Colonic mucosa (tissue), 4 donors: Measurements from ENCODE around the gene PLEKHA6. TPM values are rescaled to one million over a fixed set of nuclear protein-coding genes. Genes with fewer than 3 reads are reported as not detected.
"Not testable (repeated sequence)": the region's sequence is repeated elsewhere in the genome, so short reads cannot be mapped to it uniquely, and the experiment has no call there.

Experiments used
- DNase-seq: peaks from one replicate; pipeline ENCODE4 v3.0.0-alpha.2; 2020
- H3K27ac ChIP-seq: fragments of 200-600 bp; one replicate; pipeline ENCODE4 v1.8.0; 2021
- H3K27me3 ChIP-seq: fragments of 200-600 bp; one replicate; pipeline ENCODE4 v1.8.0; 2021
- H3K36me3 ChIP-seq: fragments of 200-600 bp; one replicate; pipeline ENCODE4 v1.8.0; 2021
- H3K4me1 ChIP-seq: fragments of 200-600 bp; one replicate; pipeline ENCODE4 v1.8.0; 2021; ENCODE audit warnings: mild to moderate bottlenecking
- H3K4me3 ChIP-seq: fragments of 200-600 bp; one replicate; pipeline ENCODE4 v1.8.0; 2021
- H3K9ac ChIP-seq, 2 donors: one replicate each; pipeline ENCODE4 v1.7.0; 2013; ENCODE audit warnings: control low read depth in 2 of 2, low read depth in 2 of 2, low read length in 2 of 2
- H3K9me3 ChIP-seq: fragments of 200-600 bp; one replicate; pipeline ENCODE4 v1.8.0; 2021
- CTCF ChIP-seq: fragments of 200-600 bp; IDR thresholded peaks from one replicate; pipeline ENCODE4 v1.8.0; 2022; ENCODE audit warnings: antibody characterized with exemption, mild to moderate bottlenecking
- intact Hi-C: fragments of 100-400 bp; cut with DNase I; formaldehyde crosslinking; loops from one replicate; pipeline ENCODE4 v1.14.1; 2022
- total RNA-seq, 2 donors: library from RNA; stranded (reverse); fragmentation: NEBNext Ultra II Directional in 1 of 2; extraction: Animal tissue kit (Norgen Biotek cat#: 25700) in 1 of 2; gene quantifications; one replicate each; pipeline ENCODE4 v1.2.1, GENCODE V29; 2021
- donor health status: healthy.
- donor health status: DM: no; HTN: no; CAD: no.
- donor health status: DM: no; HTN: no; CAD: no.

PLEKHA6 gene
- total RNA-seq, 2 donors from 2014 or later, result 84.5 to 165 TPM

GRCh38 chr1:204246876-204247275, 112.9 kb downstream of the PLEKHA6 start:
- no peaks in the 10 kb centered on the region for H3K36me3 ChIP-seq
- no peak for TF ChIP-seq CTCF
- H3K9ac ChIP-seq, result no peak overlapping the region
- H3K27me3 ChIP-seq, result no peaks in the 10 kb centered on the region
- no peak overlapping the region for H3K4me3 ChIP-seq
- H3K4me1 ChIP-seq, result no peaks in the 10 kb centered on the region
- intact Hi-C loops, result no loop called here
- no peak overlapping the region for H3K27ac ChIP-seq
- no peaks in the 10 kb centered on the region for H3K9me3 ChIP-seq
- no peak for DNase-seq

GRCh38 chr1:204242920-204243319, 116.8 kb downstream of the PLEKHA6 start:
- no peak for DNase-seq
- Histone ChIP-seq H3K4me1 (no peaks in the 10 kb centered on the region), H3K27me3 (no peaks in the 10 kb centered on the region), H3K9ac (no peak overlapping the region), H3K9me3 (no peaks in the 10 kb centered on the region), H3K27ac (no peak overlapping the region), H3K36me3 (no peaks in the 10 kb centered on the region), H3K4me3 (no peak overlapping the region)
- TF ChIP-seq CTCF, result no peak
- intact Hi-C loops, result no loop called here

GRCh38 chr1:204241914-204242313, 117.8 kb downstream of the PLEKHA6 start:
- no peaks in the 10 kb centered on the region for H3K9me3 ChIP-seq
- H3K4me1 ChIP-seq, result no peaks in the 10 kb centered on the region
- TF ChIP-seq CTCF, result no peak
- H3K27me3 ChIP-seq, result no peaks in the 10 kb centered on the region
- H3K4me3 ChIP-seq, result no peak overlapping the region
- intact Hi-C loops, result no loop called here
- no peak for DNase-seq
- H3K27ac ChIP-seq, result no peak overlapping the region
- H3K9ac ChIP-seq, result no peak overlapping the region
- H3K36me3 ChIP-seq, result no peaks in the 10 kb centered on the region

- Histone ChIP-seq H3K9me3 (no peaks in the 10 kb centered on the region), H3K4me3 (no peak overlapping the region), H3K9ac (no peak overlapping the region), H3K36me3 (no peaks in the 10 kb centered on the region), H3K27ac (no peak overlapping the region), H3K4me1 (no peaks in the 10 kb centered on the region), H3K27me3 (no peaks in the 10 kb centered on the region)
- no peak for TF ChIP-seq CTCF
- intact Hi-C loops, result no loop called here
- no peak for DNase-seq
These were observed 118.7 kb downstream of the PLEKHA6 start for GRCh38 chr1:204241050-204241449.

- Histone ChIP-seq H3K9ac (no peak overlapping the region), H3K27ac (no peak overlapping the region), H3K36me3 (no peaks in the 10 kb centered on the region), H3K4me3 (no peak overlapping the region), H3K27me3 (no peaks in the 10 kb centered on the region), H3K9me3 (no peaks in the 10 kb centered on the region), H3K4me1 (no peaks in the 10 kb centered on the region)
- TF ChIP-seq CTCF, result no peak
- no peak for DNase-seq
- intact Hi-C loops, result no loop called here
These were observed 119.5 kb downstream of the PLEKHA6 start for GRCh38 chr1:204240233-204240632.

- not testable (repeated sequence) for H3K9me3 ChIP-seq
These were observed 120.3 kb downstream of the PLEKHA6 start for GRCh38 chr1:204239401-204239800.

GRCh38 chr1:204238520-204238919, 121.2 kb downstream of the PLEKHA6 start:
- H3K9me3 ChIP-seq, H3K4me3 ChIP-seq, intact Hi-C loops, H3K36me3 ChIP-seq, DNase-seq, H3K27ac ChIP-seq, H3K4me1 ChIP-seq, H3K27me3 ChIP-seq, H3K9ac ChIP-seq: not testable (repeated sequence)

More at GRCh38 chr1:204239401-204239800, 120.3 kb downstream of the PLEKHA6 start:
- H3K9ac ChIP-seq, H3K27ac ChIP-seq, H3K4me3 ChIP-seq, H3K4me1 ChIP-seq, intact Hi-C loops, H3K27me3 ChIP-seq, DNase-seq, H3K36me3 ChIP-seq: not testable (repeated sequence)

- H3K4me1 ChIP-seq, H3K27me3 ChIP-seq, intact Hi-C loops, H3K9ac ChIP-seq, H3K4me3 ChIP-seq, DNase-seq, H3K36me3 ChIP-seq, H3K9me3 ChIP-seq, H3K27ac ChIP-seq: not testable (repeated sequence)
These were observed 122.2 kb downstream of the PLEKHA6 start for GRCh38 chr1:204237515-204237914.
